Muscle layer of duodenum (tissue), 2 donors: ENCODE measurements around the gene DDTL.
"Not testable (repeated sequence)": the region's sequence is repeated elsewhere in the genome, so short reads cannot be mapped to it uniquely, and the experiment has no call there.

ENCODE experiments used
- H3K27ac ChIP-seq: one replicate; pipeline ENCODE4 v1.7.0; 2013; ENCODE audit warnings: mild to moderate bottlenecking, low read length
- H3K27me3 ChIP-seq: one replicate; pipeline ENCODE4 v1.7.0; 2013; ENCODE audit warnings: low read depth, mild to moderate bottlenecking, control low read depth, low read length
- H3K36me3 ChIP-seq, 2 donors: one replicate each; pipeline ENCODE4 v1.7.0; 2013; ENCODE audit warnings: low read length in 2 of 2, control low read depth in 1 of 2, mild to moderate bottlenecking in 1 of 2; ENCODE audit not compliant: insufficient read depth in 2 of 2, control insufficient read depth in 1 of 2
- H3K4me1 ChIP-seq, 2 donors: one replicate each; pipeline ENCODE4 v1.7.0; 2013; ENCODE audit warnings: low read length in 2 of 2, mild to moderate bottlenecking in 2 of 2, control low read depth in 1 of 2, moderate library complexity in 1 of 2; ENCODE audit not compliant: insufficient read depth in 2 of 2, control insufficient read depth in 1 of 2
- H3K4me3 ChIP-seq, 2 donors: one replicate each; pipeline ENCODE4 v1.7.0; 2013; ENCODE audit warnings: low read length in 2 of 2, low read depth in 1 of 2, mild to moderate bottlenecking in 1 of 2
- H3K9me3 ChIP-seq, 2 donors: one replicate each; pipeline ENCODE4 v1.7.0; 2013; ENCODE audit warnings: low read length in 2 of 2, control low read depth in 1 of 2, mild to moderate bottlenecking in 1 of 2; ENCODE audit not compliant: control insufficient read depth in 1 of 2
- donor health status: healthy.

Gene DDTL

GRCh38 chr22:23966568-23966967 is at the start of gene DDTL:
DDTL (plus strand) TSS chr22:23966888; CDS start chr22:23966915, 27 bp downstream.
- H3K27me3 ChIP-seq: not testable (repeated sequence)

GRCh38 chr22:23920267-23920611 is 46.4 kb upstream of the DDTL start:
- H3K4me1 ChIP-seq, H3K27ac ChIP-seq, H3K9me3 ChIP-seq, H3K4me3 ChIP-seq, H3K27me3 ChIP-seq: not testable (repeated sequence)
- peaks cover 0 to 34% of the 10 kb centered on the region in 2 donors for H3K36me3 ChIP-seq

More at GRCh38 chr22:23966568-23966967, at the start of gene DDTL:
- peaks cover 17 to 22% of the 10 kb centered on the region in 2 donors for H3K36me3 ChIP-seq
- not testable (repeated sequence) for H3K4me3 ChIP-seq, H3K27ac ChIP-seq, H3K4me1 ChIP-seq, H3K9me3 ChIP-seq

- not testable (repeated sequence) for H3K27ac ChIP-seq, H3K4me1 ChIP-seq, H3K27me3 ChIP-seq, H3K4me3 ChIP-seq, H3K9me3 ChIP-seq
- peaks cover 0 to 43% of the 10 kb centered on the region in 2 donors for H3K36me3 ChIP-seq
Measured at GRCh38 chr22:23921586-23922201, 45.0 kb upstream of the DDTL start.

GRCh38 chr22:23922921-23923320 is 43.8 kb upstream of the DDTL start:
- Histone ChIP-seq H3K9me3 (peaks cover 0 to 3% of the 10 kb centered on the region in 2 donors), H3K27me3 (no peaks in the 10 kb centered on the region), H3K36me3 (peaks cover 0 to 42% of the 10 kb centered on the region in 2 donors), H3K4me3 (no peak overlapping the region), H3K4me1 (no peaks in the 10 kb centered on the region), H3K27ac (no peak overlapping the region)

GRCh38 chr22:23925020-23925606 is 41.6 kb upstream of the DDTL start:
- no peaks in the 10 kb centered on the region for H3K4me1 ChIP-seq
- no peak overlapping the region for H3K27ac ChIP-seq
- no peaks in the 10 kb centered on the region for H3K27me3 ChIP-seq
- peaks cover 0 to 3% of the 10 kb centered on the region in 2 donors for H3K9me3 ChIP-seq
- H3K4me3 ChIP-seq: no peak overlapping the region
- peaks cover 0 to 45% of the 10 kb centered on the region in 2 donors for H3K36me3 ChIP-seq

- Histone ChIP-seq H3K27ac (no peak overlapping the region), H3K4me3 (no peak overlapping the region), H3K36me3 (peaks cover 0 to 45% of the 10 kb centered on the region in 2 donors), H3K27me3 (no peaks in the 10 kb centered on the region), H3K4me1 (no peaks in the 10 kb centered on the region), H3K9me3 (peaks cover 0 to 3% of the 10 kb centered on the region in 2 donors)
Measured at GRCh38 chr22:23926561-23926960, 40.1 kb upstream of the DDTL start.

- Histone ChIP-seq H3K4me3 (no peak overlapping the region), H3K27ac (no peak overlapping the region), H3K4me1 (no peaks in the 10 kb centered on the region)
Measured at GRCh38 chr22:23938328-23939016, 28.2 kb upstream of the DDTL start.

GRCh38 chr22:23939017-23939357 is 27.7 kb upstream of the DDTL start:
- H3K4me3 ChIP-seq: no peak overlapping the region
- H3K4me1 ChIP-seq: no peaks in the 10 kb centered on the region
- no peaks in the 10 kb centered on the region for H3K9me3 ChIP-seq
- H3K36me3 ChIP-seq: no peaks in the 10 kb centered on the region
- H3K27me3 ChIP-seq: no peaks in the 10 kb centered on the region
- no peak overlapping the region for H3K27ac ChIP-seq

More at GRCh38 chr22:23938328-23939016, 28.2 kb upstream of the DDTL start:
- H3K9me3 ChIP-seq: no peaks in the 10 kb centered on the region
- no peaks in the 10 kb centered on the region for H3K27me3 ChIP-seq
- H3K36me3 ChIP-seq: no peaks in the 10 kb centered on the region

- not testable (repeated sequence) for H3K4me1 ChIP-seq, H3K36me3 ChIP-seq, H3K27me3 ChIP-seq, H3K27ac ChIP-seq, H3K4me3 ChIP-seq, H3K9me3 ChIP-seq
Measured at GRCh38 chr22:23940166-23940565, 26.5 kb upstream of the DDTL start.

GRCh38 chr22:23947391-23947790 is 19.3 kb upstream of the DDTL start:
- H3K27me3 ChIP-seq, H3K4me3 ChIP-seq, H3K4me1 ChIP-seq, H3K36me3 ChIP-seq, H3K27ac ChIP-seq, H3K9me3 ChIP-seq: not testable (repeated sequence)

GRCh38 chr22:23949764-23950163 is 16.9 kb upstream of the DDTL start:
- H3K36me3 ChIP-seq, H3K27ac ChIP-seq, H3K4me3 ChIP-seq, H3K9me3 ChIP-seq, H3K4me1 ChIP-seq, H3K27me3 ChIP-seq: not testable (repeated sequence)

- H3K27ac ChIP-seq, H3K27me3 ChIP-seq, H3K9me3 ChIP-seq, H3K4me1 ChIP-seq, H3K4me3 ChIP-seq, H3K36me3 ChIP-seq: not testable (repeated sequence)
Measured at GRCh38 chr22:23951383-23951782, 15.3 kb upstream of the DDTL start.
